K562 (cell line): ENCODE data around the gene GNA14. TPM values are rescaled to one million over a fixed set of nuclear protein-coding genes. Genes with fewer than 3 reads are reported as not detected.

Source experiments
- ATAC-seq: fragments of 200-7000 bp; cut with Tn5 transposase; 3 replicates; pipeline ENCODE4 v1.9.1; 2020; ENCODE audit warnings: moderate library complexity
- BruUV-seq: library from RNA; stranded (reverse); fragments of 400-500 nt; replicated peaks from 2 replicates; lab custom pipeline; 2021; lab: Mats Ljungman, UMichigan
- CTCF ChIA-PET: fragments of 300-600 bp; formaldehyde crosslinking; extraction: SDS; loops from one replicate; lab custom pipeline; 2021; ENCODE audit warnings: low intra/inter-chr PET ratio; lab: Yijun Ruan, JAX
- POLR2A ChIA-PET: fragments of 300-600, 350-650 bp; sonication (Branson Sonifier 250); formaldehyde crosslinking; extraction: SDS; loops from one replicate; lab custom pipeline; 2021; ENCODE audit warnings: antibody characterized with exemption, inconsistent platforms; lab: Yijun Ruan, JAX
- DNase-seq, 4 experiments: peaks; one replicate each; pipeline versions ENCODE4 v3.0.0 to v3.0.0-alpha.2; 2011 to 2018; ENCODE audit warnings: low spot score in 3 of 4, mixed read lengths in 3 of 4; ENCODE audit errors: extremely low read depth in 1 of 4
- FAIRE-seq: peaks from 2 replicates; lab custom pipeline; 2011; peaks lifted over from hg19 to GRCh38; lab: Jason Lieb, UNC
- H2AFZ ChIP-seq: 2 replicates; pipeline ENCODE4 v1.6.0; 2011; ENCODE audit warnings: low read depth, low read length, control low read depth, inconsistent platforms
- H3K27ac ChIP-seq: fragments of 200-600 bp; 3 replicates; pipeline ENCODE4 v1.8.0; 2011; ENCODE audit warnings: low read depth, mild to moderate bottlenecking, control low read depth, inconsistent platforms, low read length, moderate library complexity, mixed read lengths; ENCODE audit errors: extremely low read depth
- H3K27me3 ChIP-seq, 2 experiments: fragments of 300-600 bp in 1 of 2; 2 replicates in 1 of 2; 3 replicates in 1 of 2; pipeline versions ENCODE4 v1.6.0 to v1.8.0; 2011; ENCODE audit warnings: inconsistent platforms in 2 of 2, low read length in 2 of 2, mild to moderate bottlenecking in 1 of 2, mixed read lengths in 1 of 2, moderate library complexity in 1 of 2; ENCODE audit not compliant: control insufficient read depth in 2 of 2, insufficient read depth in 2 of 2
- H3K36me3 ChIP-seq: fragments of 300-600 bp; 3 replicates; pipeline ENCODE4 v1.8.0; 2011; ENCODE audit warnings: mild to moderate bottlenecking, low read length, inconsistent platforms; ENCODE audit not compliant: control insufficient read depth, insufficient read depth
- H3K4me1 ChIP-seq, 2 experiments: fragments of 200-600 bp in 1 of 2; replicated peaks in 1 of 2; 2 replicates in 1 of 2; 3 replicates in 1 of 2; pipeline versions ENCODE4 v1.5.1 to v1.8.0; 2011; ENCODE audit warnings: inconsistent platforms in 2 of 2, low read length in 2 of 2, mild to moderate bottlenecking in 1 of 2, mixed read lengths in 1 of 2, moderate library complexity in 1 of 2; ENCODE audit not compliant: control insufficient read depth in 2 of 2, insufficient read depth in 2 of 2
- H3K4me2 ChIP-seq: 2 replicates; pipeline ENCODE4 v1.6.1; 2011; ENCODE audit warnings: low read length, control low read depth, inconsistent platforms, mixed read lengths; ENCODE audit not compliant: insufficient read depth
- H3K4me3 ChIP-seq: fragments of 200-600 bp; sonication (generic), shearing (Covaris generic); 2 replicates; pipeline ENCODE4 v1.5.1; 2016; ENCODE audit warnings: control low read depth, inconsistent platforms
- H3K79me2 ChIP-seq: fragments of 200-600 bp; 3 replicates; pipeline ENCODE4 v1.8.0; 2011; ENCODE audit warnings: low read length, inconsistent platforms; ENCODE audit not compliant: control insufficient read depth, insufficient read depth
- H3K9ac ChIP-seq, 2 experiments: 2 replicates each; pipeline versions ENCODE4 v1.6.0 to v1.6.1; 2011; ENCODE audit warnings: low read depth in 2 of 2, low read length in 2 of 2, control low read depth in 1 of 2, inconsistent platforms in 1 of 2, mild to moderate bottlenecking in 1 of 2, mixed read lengths in 1 of 2; ENCODE audit not compliant: insufficient read depth in 1 of 2
- H3K9me1 ChIP-seq: one replicate; pipeline ENCODE4 v1.6.0; 2011; ENCODE audit warnings: inconsistent platforms, mild to moderate bottlenecking, low read length, moderate library complexity; ENCODE audit not compliant: control insufficient read depth, insufficient read depth
- H3K9me3 ChIP-seq: replicated peaks from 2 replicates; pipeline ENCODE4 v1.5.1; 2011; ENCODE audit warnings: low read depth, low read length, inconsistent platforms; ENCODE audit not compliant: control insufficient read depth, insufficient read depth
- H4K20me1 ChIP-seq: replicated peaks from 2 replicates; pipeline ENCODE4 v1.6.1; 2011; ENCODE audit warnings: low read length, inconsistent platforms, mixed read lengths; ENCODE audit not compliant: control insufficient read depth, insufficient read depth
- BRF1 ChIP-seq: IDR thresholded peaks from 3 replicates; pipeline ENCODE4 v1.6.1; 2011; ENCODE audit warnings: borderline replicate concordance, mild to moderate bottlenecking; ENCODE audit not compliant: insufficient read length; ENCODE audit errors: extremely low read depth
- C11orf30 ChIP-seq: fragments of 450-650 bp; IDR thresholded peaks from 2 replicates; pipeline ENCODE4 v1.6.1; 2016; ENCODE audit warnings: low read depth, mild to moderate bottlenecking
- CBX1 ChIP-seq: sonication (generic); IDR thresholded peaks from 2 replicates; pipeline ENCODE4 v1.6.1; 2016; ENCODE audit warnings: antibody characterized with exemption, low read depth, mild to moderate bottlenecking
- CCNT2 ChIP-seq: IDR thresholded peaks from 2 replicates; pipeline ENCODE4 v1.6.1; 2011; ENCODE audit warnings: borderline replicate concordance, low read depth, mild to moderate bottlenecking, moderate library complexity, mixed read lengths, low read length; ENCODE audit not compliant: insufficient read length; ENCODE audit errors: extremely low read depth
- COPS2 ChIP-seq: fragments of 450-650 bp; conservative IDR thresholded peaks from 2 replicates; pipeline ENCODE4 v1.6.1; 2016; ENCODE audit warnings: mild to moderate bottlenecking, moderate library complexity
- ELK3 ChIP-seq: fragments of 450-650 bp; formaldehyde crosslinking; IDR thresholded peaks from 2 replicates; pipeline ENCODE4 v1.4.0; 2020; ENCODE audit warnings: mild to moderate bottlenecking
- FOXA3 ChIP-seq, 2 experiments: fragments of 450-650 bp in 1 of 2; sonication (generic) in 1 of 2; formaldehyde crosslinking; IDR thresholded peaks in 1 of 2; conservative IDR thresholded peaks in 1 of 2; 2 replicates each; pipeline versions ENCODE4 v1.4.0 to v1.8.0; 2020 to 2022; ENCODE audit warnings: mild to moderate bottlenecking in 2 of 2, missing genetic modification reagents in 1 of 2
- FOXP4 ChIP-seq: sonication (generic); formaldehyde crosslinking; IDR thresholded peaks from 2 replicates; pipeline ENCODE4 v1.8.0; 2022; ENCODE audit warnings: mild to moderate bottlenecking, missing genetic modification reagents, borderline replicate concordance
- HNRNPLL ChIP-seq: fragments of 200-400 bp; formaldehyde crosslinking; IDR thresholded peaks from 2 replicates; pipeline ENCODE4 v1.6.1; 2017; ENCODE audit warnings: low read length, low read depth, mild to moderate bottlenecking; ENCODE audit not compliant: poor library complexity, severe bottlenecking
- KLF13 ChIP-seq: fragments of 450-650 bp; IDR thresholded peaks from 2 replicates; pipeline ENCODE4 v1.6.1; 2016; ENCODE audit warnings: missing genetic modification characterization, low read depth, mild to moderate bottlenecking, missing compliant biosample characterization, moderate library complexity, borderline replicate concordance
- SP1 ChIP-seq: sonication (generic); formaldehyde crosslinking; IDR thresholded peaks from 2 replicates; pipeline ENCODE4 v1.8.1; 2022; ENCODE audit warnings: mild to moderate bottlenecking, missing genetic modification reagents
- TAF9B ChIP-seq: fragments of 450-650 bp; IDR thresholded peaks from 2 replicates; pipeline ENCODE4 v1.6.1; 2018; ENCODE audit warnings: mild to moderate bottlenecking; ENCODE audit not compliant: partially characterized antibody
- ZNF133 ChIP-seq: fragments of 250-450 bp; sonication (Bioruptor Pico); IDR thresholded peaks from 2 replicates; pipeline ENCODE4 v1.4.0; 2020; ENCODE audit warnings: mild to moderate bottlenecking
- ZNF431 ChIP-seq: sonication (generic); formaldehyde crosslinking; IDR thresholded peaks from 2 replicates; pipeline ENCODE4 v1.8.0; 2022; ENCODE audit warnings: mild to moderate bottlenecking, missing genetic modification reagents
- WGBS: fragments of 100-300 bp; shearing (Covaris generic); methylation state at CpG from one replicate; pipeline ENCODE4 v1.1.6; 2016; ENCODE audit warnings: low coverage, mixed read lengths; ENCODE audit not compliant: insufficient coverage; ENCODE audit errors: missing lambda C conversion rate; 5-methylcytosine and 5-hydroxymethylcytosine counted together
- in situ Hi-C: fragments of 300-500 bp; cut with MboI; formaldehyde crosslinking; loops from 4 replicates; pipeline ENCODE4 v1.15.0; 2018; ENCODE audit warnings: inconsistent platforms, mixed read lengths
- intact Hi-C: fragments of 100-400 bp; cut with micrococcal nuclease; formaldehyde crosslinking; loops from 2 replicates; pipeline ENCODE4 v1.14.2; 2022
- polyA plus RNA-seq, 8 experiments: library from polyadenylated mRNA; depleted of rRNA in 4 of 8; stranded (reverse) in 5 of 8; unstranded in 3 of 8; fragments of >200 nt; fragmentation: Nextera tagmentation in 2 of 8; fragmentation: Illumina TruSeq in 1 of 8; extraction: Ambion mirVana in 2 of 8; extraction: Trizol in 1 of 8; gene quantifications; 2 replicates each; pipeline versions ENCODE4 v1.2.1 to v1.2.3, GENCODE V29; 2011 to 2014; ENCODE audit warnings: inconsistent platforms in 1 of 8, missing spikeins in 1 of 8
- total RNA-seq, 7 experiments: library from RNA; depleted of rRNA in 6 of 7; stranded (reverse); fragments of >200 nt in 6 of 7; fragmentation: Illumina TruSeq in 2 of 7; extraction: Trizol in 2 of 7; gene quantifications; 2 replicates each; pipeline versions ENCODE4 v1.2.1 to v1.2.3, GENCODE V29; 2011 to 2021; ENCODE audit warnings: low replicate concordance in 1 of 7
- TF ChIP-seq, protein P1 (sequence below): fragments of 250-450 bp; sonication (Bioruptor Pico); IDR thresholded peaks from 2 replicates; pipeline ENCODE4 v1.4.0; 2020; ENCODE audit warnings: borderline replicate concordance
- TF ChIP-seq, protein P2 (sequence below): sonication (generic); formaldehyde crosslinking; IDR thresholded peaks from 2 replicates; pipeline ENCODE4 v1.8.1; 2023; ENCODE audit warnings: mild to moderate bottlenecking, missing genetic modification reagents, moderate library complexity

Gene GNA14
- total and polyA plus RNA-seq, 9 of the 15 experiments (the other 6 are each of a cell fraction or from before 2014, with no cell fraction given) = 0.03 to 0.11 (median 0.03) TPM; not detected in 6

DNA sequence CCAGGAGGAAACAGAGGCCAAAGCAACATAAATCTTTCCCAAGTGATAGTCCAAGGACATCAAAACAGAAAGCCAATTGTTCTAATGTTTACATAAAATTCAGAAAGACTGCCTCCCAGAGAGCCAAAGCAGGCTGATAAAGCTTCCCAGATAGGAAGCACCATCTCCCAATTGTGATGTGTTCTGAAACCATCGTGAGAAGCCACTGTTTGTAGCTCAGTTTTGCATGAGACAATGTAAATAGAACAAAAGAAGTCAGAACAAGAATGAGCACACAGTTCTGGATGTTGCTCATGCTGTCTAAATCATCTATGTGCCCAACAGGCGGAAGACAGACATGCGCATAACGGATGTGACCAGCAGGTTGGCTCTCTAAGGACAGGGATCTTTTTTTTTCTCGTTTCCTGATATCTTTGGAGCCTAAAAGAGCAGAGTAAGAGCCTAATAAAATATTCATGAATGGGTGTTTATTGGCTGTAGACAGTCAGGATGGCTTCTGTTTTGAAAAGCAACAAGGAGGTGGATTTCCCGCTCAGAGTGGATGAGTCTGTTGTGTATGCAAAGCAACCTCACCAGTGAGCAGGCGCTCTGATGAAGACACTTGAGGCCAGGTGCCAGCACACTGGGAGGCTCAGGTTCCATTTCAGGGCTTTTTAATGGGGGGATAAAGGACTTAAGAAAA, 113.6 kb downstream of the GNA14 start:
- H3K9ac ChIP-seq = no peak overlapping the region
- intact Hi-C loops (no loop called here), in situ Hi-C loops (no loop called here)
- ATAC-seq (no peak), FAIRE-seq (no peak), DNase-seq (no peak)
- no peaks in the 10 kb centered on the region for H3K4me1 ChIP-seq
- H3K9me1 ChIP-seq = no peaks in the 10 kb centered on the region
- H3K27me3 ChIP-seq = peaks cover 0 to 10% of the 10 kb centered on the region in 2 experiments; a peak in 1 of 5 replicates
- ChIA-PET CTCF (no interaction called here), POLR2A (no interaction called here)
- H4K20me1 ChIP-seq = no peaks in the 10 kb centered on the region
- no peak overlapping the region for H2AFZ ChIP-seq
- no peak overlapping the region for H3K4me2 ChIP-seq
- no TSS peak for BruUV-seq
- no peak overlapping the region for H3K27ac ChIP-seq
- no peaks in the 10 kb centered on the region for H3K79me2 ChIP-seq
- 6% methylated on average over 7 of the region's 7 CpGs for WGBS
- no peak overlapping the region for H3K4me3 ChIP-seq
- no peaks in the 10 kb centered on the region for H3K36me3 ChIP-seq
- H3K9me3 ChIP-seq = no peaks in the 10 kb centered on the region
- TF ChIP-seq COPS2 (no peak), HNRNPLL (no peak), ELK3 (CRISPR knock-in tag) (no peak), CCNT2 (no peak), FOXA3 (CRISPR knock-in tag; conservative IDR thresholded peaks at IDR 0.05 in 1 of 2, IDR thresholded peaks at IDR 0.05 in 1 of 2) (no peak), TAF9B (no peak), FOXP4 (CRISPR knock-in tag) (no peak), KLF13 (no peak), C11orf30 (no peak), ZNF133 (no peak), ZNF431 (CRISPR knock-in tag) (no peak), BRF1 (no peak), SP1 (CRISPR knock-in tag) (no peak), CBX1 (no peak)
- TF ChIP-seq, protein P1, sequence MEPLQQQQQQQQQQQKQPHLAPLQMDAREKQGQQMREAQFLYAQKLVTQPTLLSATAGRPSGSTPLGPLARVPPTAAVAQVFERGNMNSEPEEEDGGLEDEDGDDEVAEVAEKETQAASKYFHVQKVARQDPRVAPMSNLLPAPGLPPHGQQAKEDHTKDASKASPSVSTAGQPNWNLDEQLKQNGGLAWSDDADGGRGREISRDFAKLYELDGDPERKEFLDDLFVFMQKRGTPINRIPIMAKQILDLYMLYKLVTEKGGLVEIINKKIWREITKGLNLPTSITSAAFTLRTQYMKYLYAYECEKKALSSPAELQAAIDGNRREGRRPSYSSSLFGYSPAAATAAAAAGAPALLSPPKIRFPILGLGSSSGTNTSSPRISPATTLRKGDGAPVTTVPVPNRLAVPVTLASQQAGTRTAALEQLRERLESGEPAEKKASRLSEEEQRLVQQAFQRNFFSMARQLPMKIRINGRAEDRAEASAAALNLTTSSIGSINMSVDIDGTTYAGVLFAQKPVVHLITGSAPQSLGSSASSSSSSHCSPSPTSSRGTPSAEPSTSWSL = no peak
- TF ChIP-seq, protein P2, sequence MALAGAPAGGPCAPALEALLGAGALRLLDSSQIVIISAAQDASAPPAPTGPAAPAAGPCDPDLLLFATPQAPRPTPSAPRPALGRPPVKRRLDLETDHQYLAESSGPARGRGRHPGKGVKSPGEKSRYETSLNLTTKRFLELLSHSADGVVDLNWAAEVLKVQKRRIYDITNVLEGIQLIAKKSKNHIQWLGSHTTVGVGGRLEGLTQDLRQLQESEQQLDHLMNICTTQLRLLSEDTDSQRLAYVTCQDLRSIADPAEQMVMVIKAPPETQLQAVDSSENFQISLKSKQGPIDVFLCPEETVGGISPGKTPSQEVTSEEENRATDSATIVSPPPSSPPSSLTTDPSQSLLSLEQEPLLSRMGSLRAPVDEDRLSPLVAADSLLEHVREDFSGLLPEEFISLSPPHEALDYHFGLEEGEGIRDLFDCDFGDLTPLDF (CRISPR knock-in tag) = no peak
